ENCODE measurements around the gene CALU. TPM values are rescaled to one million over a fixed set of nuclear protein-coding genes. Genes with fewer than 3 reads are reported as not detected.
A peak's percentile ranks its signal among the peaks of the same experiment; 100 is the strongest.

CALU gene
- total and polyA plus RNA-seq, 8 donors: 8.7 to 46.0 (median 20.8) TPM

DNA sequence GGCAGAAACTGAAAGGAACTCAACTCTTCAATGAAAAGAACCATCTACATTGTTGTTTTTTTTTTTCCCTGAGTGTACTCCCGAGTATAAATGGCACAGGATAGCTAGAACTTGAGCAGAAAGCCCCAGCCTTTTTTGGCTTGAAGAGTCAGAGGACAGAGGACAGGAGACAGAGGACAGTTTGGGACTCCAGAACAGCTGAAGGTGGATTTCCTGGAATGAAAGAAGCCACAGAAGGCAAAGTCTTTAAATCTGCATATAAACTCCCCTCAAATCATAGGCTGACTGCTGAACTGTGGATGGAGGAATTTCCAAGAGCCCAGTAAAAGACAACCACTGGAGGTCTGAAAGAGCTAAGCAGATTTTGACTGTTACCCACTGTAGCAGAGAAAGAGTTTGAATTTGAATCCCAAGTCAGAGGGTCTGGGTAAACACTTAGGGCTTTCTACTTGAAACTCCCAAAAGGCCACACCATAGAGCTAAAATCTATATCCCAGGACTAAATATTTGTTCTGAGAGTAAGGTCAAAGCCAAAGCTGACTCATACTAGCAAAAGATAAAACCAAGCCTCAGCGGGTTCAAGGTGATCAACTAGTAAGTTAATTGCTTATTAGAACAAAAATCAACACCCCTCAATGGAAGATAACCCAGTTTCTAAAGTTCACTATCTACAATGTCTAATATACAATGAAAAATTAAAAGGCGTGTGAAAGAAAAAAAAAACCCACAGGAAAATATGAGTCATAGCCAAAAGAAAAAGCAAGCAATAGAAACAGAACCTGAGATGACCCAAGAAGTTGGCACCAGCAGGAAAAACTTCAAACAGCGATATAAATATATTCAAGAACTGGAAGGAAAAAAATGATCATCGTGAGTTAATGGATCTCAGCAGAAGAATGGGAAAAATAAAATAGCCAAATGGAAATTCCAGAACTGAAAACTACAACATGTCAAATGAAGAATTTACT lies 38.3 kb downstream of the CALU start:
- no peak for TF ChIP-seq CTCF (IDR thresholded peaks at IDR 0.05)
- Histone ChIP-seq H3K9me3 (no peaks in the 10 kb centered on the region), H3K36me3 (peaks cover 0 to 5% (median 4%) of the 10 kb centered on the region in 3 donors), H3K27ac (no peak overlapping the region), H3K4me3 (no peak overlapping the region), H3K4me1 (no peaks in the 10 kb centered on the region), H3K27me3 (no peaks in the 10 kb centered on the region)
- no peak for DNase-seq
- FAIRE-seq: no peak
- intact Hi-C loops (cut with DNase I): no loop called here
- 39 to 49% methylated on average over 5 of the region's 5 CpGs for WGBS, 2 donors
- peak in 3 of 4 donors; percentile 27 to 47 (median 28) for ATAC-seq

DNA sequence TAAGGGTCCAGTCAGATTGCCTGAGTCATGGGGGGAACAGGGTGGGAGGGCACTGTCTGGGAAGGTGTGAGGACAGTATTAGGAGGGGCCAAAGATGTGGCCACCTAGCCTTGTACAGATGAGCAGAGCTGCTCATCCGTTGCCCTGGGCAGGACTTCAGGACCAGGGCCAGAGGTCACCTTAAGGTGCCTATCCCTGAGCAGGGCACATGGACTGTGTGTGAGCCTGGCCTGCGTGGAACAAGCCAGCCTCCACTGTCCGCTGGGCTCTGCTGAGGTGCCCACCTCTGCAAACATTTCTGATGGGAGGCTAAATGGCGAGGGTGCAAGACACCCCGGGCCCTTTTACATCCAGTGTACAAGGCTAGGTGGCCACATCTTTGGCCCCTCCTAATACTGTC lies 39.8 kb downstream of the CALU start:
- Histone ChIP-seq H3K4me1 (no peaks in the 10 kb centered on the region), H3K4me3 (no peak overlapping the region), H3K9me3 (no peaks in the 10 kb centered on the region), H3K36me3 (no peaks in the 10 kb centered on the region), H3K27me3 (no peaks in the 10 kb centered on the region), H3K27ac (no peak overlapping the region)
- intact Hi-C loops (cut with DNase I): no loop called here
- no peak for FAIRE-seq
- ATAC-seq: no peak
- TF ChIP-seq CTCF (IDR thresholded peaks at IDR 0.05): no peak
- WGBS, 2 donors: 94 to 97% methylated on average over 5 of the region's 5 CpGs
- DNase-seq: no peak

DNA sequence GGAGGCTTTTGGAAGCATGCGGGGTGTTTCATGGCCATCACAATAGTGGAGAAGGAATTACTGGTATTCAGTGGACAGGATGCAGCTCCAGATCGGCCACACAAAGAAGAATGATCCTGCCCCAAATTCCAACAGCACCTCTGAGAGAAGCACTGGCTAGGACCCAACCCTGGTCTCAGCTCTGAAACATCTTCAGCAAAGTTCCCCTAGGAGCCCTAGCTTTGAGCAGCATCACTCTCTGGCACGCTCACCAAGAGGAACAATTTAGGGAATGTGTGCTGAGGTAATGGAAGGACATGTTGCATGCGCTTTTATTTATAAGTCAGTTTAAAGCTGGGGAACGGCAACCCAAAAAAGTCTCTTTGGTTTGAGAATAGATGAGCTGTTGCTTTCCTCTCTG lies 42.0 kb downstream of the CALU start:
- Histone ChIP-seq H3K36me3 (no peaks in the 10 kb centered on the region), H3K4me1 (no peaks in the 10 kb centered on the region), H3K9me3 (no peaks in the 10 kb centered on the region), H3K27ac (no peak overlapping the region), H3K4me3 (no peak overlapping the region), H3K27me3 (no peaks in the 10 kb centered on the region)
- WGBS, 2 donors: 86 to 91% methylated on average over 5 of the region's 5 CpGs
- no peak for FAIRE-seq
- intact Hi-C loops (cut with DNase I): no loop called here
- no peak for ATAC-seq
- no peak for DNase-seq
- no peak for TF ChIP-seq CTCF (IDR thresholded peaks at IDR 0.05)

DNA sequence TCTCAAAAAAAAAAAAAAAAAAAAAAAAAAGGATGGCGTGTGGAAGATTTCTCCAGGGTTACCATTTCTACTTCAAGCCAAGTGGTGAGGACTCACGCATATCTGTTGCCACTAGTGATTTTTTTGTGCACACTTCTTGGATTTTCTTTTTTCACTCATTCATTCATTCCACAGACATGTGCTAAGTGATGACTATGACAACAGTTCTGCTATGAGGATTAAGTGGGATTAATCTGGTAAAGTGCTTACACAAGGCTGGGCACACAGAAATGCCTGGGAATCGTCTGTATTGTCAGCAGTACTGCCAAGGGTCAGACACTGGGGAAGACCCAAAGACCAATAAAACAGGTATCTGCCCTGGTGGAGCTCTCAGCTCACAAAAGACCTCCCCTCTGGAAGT lies 42.7 kb downstream of the CALU start:
- no peaks in the 10 kb centered on the region for H3K4me1 ChIP-seq
- H3K36me3 ChIP-seq: no peaks in the 10 kb centered on the region
- no peak for ATAC-seq
- FAIRE-seq: no peak
- 58 to 73% methylated on average over 3 of the region's 3 CpGs for WGBS, 2 donors
- H3K27ac ChIP-seq: no peak overlapping the region
- intact Hi-C loops (cut with DNase I): no loop called here
- DNase-seq: no peak
- TF ChIP-seq CTCF (IDR thresholded peaks at IDR 0.05): no peak
- H3K4me3 ChIP-seq: no peak overlapping the region
- no peaks in the 10 kb centered on the region for H3K9me3 ChIP-seq
- H3K27me3 ChIP-seq: no peaks in the 10 kb centered on the region
